Skeletal muscle cell (primary cell): ENCODE results near the gene WNK4.

ENCODE experiments used
- DNase-seq: peaks from one replicate; pipeline ENCODE4 v3.0.0-alpha.2; 2010; ENCODE audit warnings: low read depth
- H3K4me3 ChIP-seq: 2 replicates; pipeline ENCODE4 v1.5.1; 2011; ENCODE audit warnings: low read depth, mild to moderate bottlenecking, control low read depth, low read length, moderate library complexity

WNK4 gene

GRCh38 chr17:42792545-42792944 lies 12.1 kb downstream of the WNK4 start:
- no peak for DNase-seq
- H3K4me3 ChIP-seq: no peak overlapping the region

DNA sequence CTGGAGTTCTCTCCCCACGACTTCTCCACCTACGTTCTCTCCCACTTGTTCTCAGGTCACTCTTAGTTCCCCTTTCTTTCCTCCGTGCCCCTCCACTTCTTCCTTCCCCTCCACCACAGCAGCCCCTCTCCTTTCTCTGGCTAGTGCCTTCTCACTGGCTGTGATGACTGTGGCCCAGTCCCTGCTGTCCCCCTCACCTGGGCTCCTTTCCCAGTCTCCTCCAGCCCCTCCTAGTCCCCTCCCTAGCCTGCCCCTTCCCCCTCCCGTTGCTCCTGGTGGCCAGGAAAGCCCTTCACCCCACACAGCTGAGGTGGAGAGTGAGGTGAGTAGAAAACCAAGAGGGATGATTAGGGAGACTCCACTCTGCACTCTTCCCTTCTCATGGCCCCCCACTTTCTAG lies 14.7 kb downstream of the WNK4 start:
- H3K4me3 ChIP-seq: no peak overlapping the region
- DNase-seq: no peak

DNA sequence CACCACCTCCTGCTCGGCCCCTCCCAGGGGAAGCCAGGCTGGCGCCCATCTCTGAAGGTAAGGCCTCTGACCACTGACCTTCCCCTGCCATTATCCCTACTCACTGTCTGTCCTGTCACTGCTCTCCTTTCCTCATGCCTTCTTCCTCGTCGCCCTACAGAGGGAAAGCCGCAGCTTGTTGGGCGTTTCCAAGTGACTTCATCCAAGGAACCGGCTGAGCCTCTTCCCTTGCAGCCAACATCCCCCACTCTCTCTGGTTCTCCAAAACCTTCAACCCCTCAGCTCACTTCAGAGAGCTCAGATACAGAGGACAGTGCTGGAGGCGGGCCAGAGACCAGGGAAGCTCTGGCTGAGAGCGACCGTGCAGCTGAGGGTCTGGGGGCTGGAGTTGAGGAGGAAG lies 15.1 kb downstream of the WNK4 start:
- H3K4me3 ChIP-seq: no peak overlapping the region
- DNase-seq: no peak

GRCh38 chr17:42796066-42796758 lies 15.8 kb downstream of the WNK4 start:
- no peak for DNase-seq
- H3K4me3 ChIP-seq: no peak overlapping the region

DNA sequence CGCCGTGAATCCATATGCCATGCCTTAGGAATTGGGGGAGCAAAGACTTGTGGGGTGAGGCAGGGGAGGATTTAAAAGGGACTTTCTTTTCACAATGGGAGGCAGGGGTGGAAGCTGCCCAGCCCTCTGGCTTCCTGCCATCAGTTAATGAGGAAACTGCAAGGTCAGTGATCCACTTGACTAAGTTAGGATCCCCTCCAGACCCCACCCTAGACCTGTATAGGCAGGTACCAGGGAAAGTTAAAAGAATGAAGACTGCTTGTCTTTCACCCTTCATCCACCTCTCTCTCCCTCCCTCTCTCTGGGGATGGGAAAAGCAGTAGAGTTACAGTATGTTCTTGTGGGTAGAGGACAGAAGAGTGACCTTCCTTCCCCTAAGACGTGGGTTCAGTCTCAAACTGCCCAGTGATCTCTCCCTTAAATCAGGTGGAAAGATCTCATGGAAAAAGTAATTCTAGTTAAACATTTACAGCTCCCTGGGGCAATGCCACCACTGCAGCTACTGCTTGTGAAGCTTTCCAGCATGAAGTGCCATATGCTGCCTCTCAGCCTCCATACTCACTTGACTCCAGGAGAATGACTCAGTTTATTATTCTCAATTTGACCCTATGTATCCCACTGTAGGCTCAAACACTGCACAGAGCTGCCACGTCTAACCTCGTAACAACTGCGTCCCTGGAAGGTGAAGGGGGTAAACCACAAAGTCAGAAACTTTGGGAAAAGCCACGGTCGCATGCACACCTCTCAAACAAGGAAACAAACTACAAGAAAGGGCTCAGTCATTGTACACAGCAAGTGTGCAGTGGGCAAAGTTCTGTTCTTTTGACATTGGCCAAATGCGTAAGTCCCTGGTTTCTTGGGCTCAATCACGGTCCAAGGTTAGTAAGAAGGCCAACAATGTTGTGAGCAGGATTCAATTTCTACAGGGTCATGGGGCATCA lies 16.9 kb downstream of the WNK4 start:
- H3K4me3 ChIP-seq: peak overlapping the region; percentile 80
- no peak for DNase-seq

DNA sequence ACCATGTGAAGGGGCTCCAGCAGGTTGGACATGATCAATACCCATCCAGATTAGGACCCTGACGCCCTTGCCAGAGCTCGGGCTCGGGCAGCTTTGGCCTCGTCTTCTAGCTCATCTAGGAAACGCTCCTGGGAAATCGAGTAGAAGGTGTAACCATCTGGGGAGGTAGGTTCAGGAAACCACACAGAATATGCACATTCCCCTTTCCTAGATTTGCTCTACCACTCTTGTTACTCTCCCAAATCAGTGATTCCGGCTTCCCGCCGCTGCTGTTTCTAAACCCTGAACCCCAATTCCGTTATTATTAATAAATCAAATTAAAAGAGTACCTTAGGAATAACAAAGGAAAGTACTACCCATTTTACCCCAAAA lies 17.6 kb downstream of the WNK4 start:
- H3K4me3 ChIP-seq: peak overlapping the region; percentile 80
- DNase-seq: no peak

DNA sequence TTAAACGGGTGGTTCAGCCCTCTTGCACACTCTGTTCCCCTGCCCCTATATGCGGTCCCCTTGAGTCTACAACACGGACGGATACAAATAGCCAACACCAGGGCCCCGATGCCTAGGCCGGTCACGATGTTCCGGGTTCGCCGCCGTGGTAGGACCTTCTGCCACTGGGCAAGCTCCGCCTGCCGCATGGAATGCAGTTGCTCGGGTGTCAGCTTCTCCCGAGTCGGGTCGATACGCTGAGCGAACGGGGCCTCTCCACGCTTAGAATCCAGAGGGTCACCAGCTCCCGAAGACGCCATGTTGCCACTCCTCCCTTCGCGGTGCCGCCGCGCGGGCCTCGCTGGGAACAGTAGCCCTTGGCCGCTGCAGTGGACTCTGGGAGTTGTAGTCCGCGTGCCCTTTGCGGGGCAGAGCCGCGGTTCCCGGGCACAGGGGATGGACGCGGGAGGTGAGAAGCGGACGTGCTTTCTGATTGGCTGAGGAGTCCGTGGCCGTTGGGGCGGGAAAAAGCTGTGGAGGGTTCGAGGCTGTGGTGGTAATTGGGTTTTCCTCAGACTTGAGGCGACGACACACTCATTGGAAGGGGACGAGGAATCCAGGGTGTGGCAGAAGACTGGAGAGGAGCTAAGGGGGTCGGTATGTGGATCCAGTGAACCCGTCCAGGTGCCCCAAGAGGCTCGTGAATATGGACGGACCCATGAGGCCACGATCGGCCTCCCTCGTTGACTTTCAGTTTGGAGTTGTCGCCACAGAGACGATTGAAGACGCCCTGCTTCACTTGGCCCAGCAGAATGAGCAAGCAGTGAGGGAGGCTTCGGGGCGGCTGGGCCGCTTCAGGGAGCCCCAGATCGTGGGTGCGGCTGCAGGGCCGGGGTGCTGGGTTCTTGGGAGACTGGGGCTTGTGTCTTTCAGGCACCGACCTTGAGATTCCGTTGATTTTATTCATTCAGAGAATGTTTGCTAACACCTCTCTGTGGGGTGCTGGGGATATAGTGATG lies 18.3 kb downstream of the WNK4 start, which contains the start of the genes CNTD1 and COA3:
TSS of gene CNTD1 (plus strand) at position 479 of the 998 bp plus-strand sequence. CDS start at position 686, 207 bp downstream.
TSS of gene COA3 (minus strand) at position 322 of the 998 bp plus-strand sequence. CDS start at position 299, 23 bp downstream.
- peak; percentile 48 for DNase-seq
- H3K4me3 ChIP-seq: peak within 1 kb of the TSS; percentile 80

GRCh38 chr17:42803074-42803883 lies 22.9 kb downstream of the WNK4 start:
- no peak overlapping the region for H3K4me3 ChIP-seq
- DNase-seq: no peak

- no peak overlapping the region for H3K4me3 ChIP-seq
- DNase-seq: no peak
These were observed 24.5 kb downstream of the WNK4 start for GRCh38 chr17:42804918-42805367.

DNA sequence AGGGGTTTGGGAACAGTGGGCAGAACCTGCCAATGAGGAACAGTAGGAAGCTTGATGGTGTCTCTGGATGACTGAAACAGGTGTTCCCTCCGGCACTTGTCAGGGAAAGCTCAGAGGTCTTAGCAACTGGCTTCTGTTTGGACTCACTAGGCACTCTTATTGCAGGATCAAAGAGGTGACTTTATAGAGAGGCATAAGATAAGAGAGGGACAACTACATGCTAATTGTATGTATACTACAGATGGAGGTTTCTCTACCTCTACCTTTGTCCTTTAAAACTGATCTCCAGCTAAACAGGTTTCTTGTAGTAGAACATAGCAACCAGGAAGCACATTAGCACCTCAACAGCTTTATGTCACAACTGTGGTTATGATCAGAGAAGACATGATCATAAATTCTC lies 25.8 kb downstream of the WNK4 start:
- DNase-seq: no peak
- H3K4me3 ChIP-seq: no peak overlapping the region

DNA sequence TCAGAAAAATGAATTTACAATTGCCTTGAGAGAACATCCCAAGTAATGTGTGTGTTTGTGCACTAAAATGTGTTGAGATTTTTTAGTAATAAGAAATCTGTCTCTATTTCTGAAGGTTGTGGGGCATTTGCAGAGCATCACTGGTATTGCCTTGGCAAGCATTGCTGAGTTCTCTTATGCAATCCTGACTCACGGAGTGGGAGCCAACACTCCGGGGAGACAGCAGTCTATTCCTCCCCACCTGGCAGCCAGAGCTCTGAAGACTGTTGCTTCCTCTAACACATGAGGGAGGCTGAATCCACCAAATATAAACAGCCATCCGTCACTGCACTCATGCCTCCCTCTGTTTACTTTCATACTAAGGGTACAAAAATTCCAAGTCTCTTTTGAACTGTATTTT lies 28.8 kb downstream of the WNK4 start:
- no peak overlapping the region for H3K4me3 ChIP-seq
- peak; percentile 64 for DNase-seq

GRCh38 chr17:42814633-42815399 lies 34.4 kb downstream of the WNK4 start:
- peak; percentile 93 for DNase-seq
- H3K4me3 ChIP-seq: no peak overlapping the region

- DNase-seq: no peak
- no peak overlapping the region for H3K4me3 ChIP-seq
These were observed 37.5 kb downstream of the WNK4 start for GRCh38 chr17:42817866-42818265.

GRCh38 chr17:42818379-42818778 lies 38.0 kb downstream of the WNK4 start:
- DNase-seq: peak; percentile 61
- H3K4me3 ChIP-seq: no peak overlapping the region

DNA sequence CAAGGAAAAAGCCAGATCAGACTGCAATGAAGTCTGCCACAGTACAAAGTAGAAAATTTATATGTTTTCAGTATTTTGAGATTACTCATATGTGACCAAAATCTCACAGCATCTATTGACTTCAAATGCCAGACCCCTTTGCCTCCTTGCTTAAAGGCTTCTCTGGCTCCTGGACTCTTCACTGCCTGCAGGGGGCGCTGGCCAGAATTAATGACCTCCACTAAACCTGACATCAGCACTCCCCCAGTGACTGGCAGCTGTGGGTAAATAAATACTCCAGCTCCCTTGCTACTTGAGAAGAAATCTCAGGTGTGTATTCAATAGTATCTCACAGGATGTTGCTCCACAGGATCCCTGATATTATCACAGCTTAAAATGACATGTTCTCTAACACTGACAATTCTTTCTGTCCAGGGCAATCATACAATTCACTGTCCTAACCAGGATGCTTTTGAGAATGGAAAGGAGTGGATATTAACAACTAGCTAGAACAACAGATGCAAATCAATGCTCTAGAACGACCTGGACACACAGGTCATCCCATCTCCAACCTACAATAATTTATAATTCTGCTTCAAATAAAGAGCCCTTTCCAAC lies 39.6 kb downstream of the WNK4 start:
- H3K4me3 ChIP-seq: no peak overlapping the region
- no peak for DNase-seq

DNA sequence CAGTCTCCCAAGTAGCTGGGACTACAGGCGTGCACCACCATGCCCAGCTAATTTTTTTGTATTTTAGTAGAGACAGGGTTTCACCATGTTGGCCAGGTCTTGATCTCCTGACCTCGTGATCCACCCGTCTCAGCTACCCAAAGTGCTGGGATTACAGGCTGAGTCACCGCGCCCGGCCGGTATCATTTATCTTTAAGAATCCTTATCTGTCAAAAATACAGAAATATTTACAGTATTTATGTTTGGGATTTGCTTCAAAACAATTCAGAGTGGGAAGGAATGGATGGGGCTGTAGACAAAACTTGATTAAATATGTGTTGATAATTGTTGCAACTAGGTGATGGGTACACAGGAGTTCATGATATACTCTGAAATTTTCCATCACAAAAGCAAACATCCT lies 40.8 kb downstream of the WNK4 start:
- no peak overlapping the region for H3K4me3 ChIP-seq
- no peak for DNase-seq

- no peak for DNase-seq
- H3K4me3 ChIP-seq: no peak overlapping the region
These were observed 47.1 kb downstream of the WNK4 start for GRCh38 chr17:42827472-42827871.
